ENCODE results near the gene LYG1.
"Not testable (repeated sequence)": the region's sequence is repeated elsewhere in the genome, so short reads cannot be mapped to it uniquely, and the experiment has no call there.

Gene LYG1

GRCh38 chr2:99301097-99301496 is at the start of gene LYG1:
LYG1 (minus strand) TSS chr2:99301197; CDS start chr2:99295670, 5,527 bp downstream.
- DNase-seq; H3K36me3 ChIP-seq (replicated peaks); H3K4me3 ChIP-seq (ENCODE audit: low read depth, low read length); H3K27me3 ChIP-seq (replicated peaks); in situ Hi-C loops (cut with HindIII; ENCODE audit: low pct_ligation_motif_present, low sequenced_read_pairs); H3K27ac ChIP-seq: not testable (repeated sequence)

GRCh38 chr2:99350194-99350593 is 49.2 kb upstream of the LYG1 start:
- Histone ChIP-seq H3K4me3 (ENCODE audit: low read depth, low read length) (no peak overlapping the region), H3K27ac (no peak overlapping the region), H3K27me3 (replicated peaks) (no peaks in the 10 kb centered on the region), H3K36me3 (replicated peaks) (no peaks in the 10 kb centered on the region)
- DNase-seq: no peak
- TF ChIP-seq, protein P1, sequence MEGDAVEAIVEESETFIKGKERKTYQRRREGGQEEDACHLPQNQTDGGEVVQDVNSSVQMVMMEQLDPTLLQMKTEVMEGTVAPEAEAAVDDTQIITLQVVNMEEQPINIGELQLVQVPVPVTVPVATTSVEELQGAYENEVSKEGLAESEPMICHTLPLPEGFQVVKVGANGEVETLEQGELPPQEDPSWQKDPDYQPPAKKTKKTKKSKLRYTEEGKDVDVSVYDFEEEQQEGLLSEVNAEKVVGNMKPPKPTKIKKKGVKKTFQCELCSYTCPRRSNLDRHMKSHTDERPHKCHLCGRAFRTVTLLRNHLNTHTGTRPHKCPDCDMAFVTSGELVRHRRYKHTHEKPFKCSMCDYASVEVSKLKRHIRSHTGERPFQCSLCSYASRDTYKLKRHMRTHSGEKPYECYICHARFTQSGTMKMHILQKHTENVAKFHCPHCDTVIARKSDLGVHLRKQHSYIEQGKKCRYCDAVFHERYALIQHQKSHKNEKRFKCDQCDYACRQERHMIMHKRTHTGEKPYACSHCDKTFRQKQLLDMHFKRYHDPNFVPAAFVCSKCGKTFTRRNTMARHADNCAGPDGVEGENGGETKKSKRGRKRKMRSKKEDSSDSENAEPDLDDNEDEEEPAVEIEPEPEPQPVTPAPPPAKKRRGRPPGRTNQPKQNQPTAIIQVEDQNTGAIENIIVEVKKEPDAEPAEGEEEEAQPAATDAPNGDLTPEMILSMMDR (IDR thresholded peaks at IDR 0.05; ENCODE audit: low read depth, low read length, missing control alignments): no peak
- in situ Hi-C loops (cut with HindIII; ENCODE audit: low pct_ligation_motif_present, low sequenced_read_pairs): no loop called here

GRCh38 chr2:99348173-99348572 is 47.2 kb upstream of the LYG1 start:
- no peak for DNase-seq
- Histone ChIP-seq H3K36me3 (replicated peaks) (no peaks in the 10 kb centered on the region), H3K4me3 (ENCODE audit: low read depth, low read length) (no peak overlapping the region), H3K27me3 (replicated peaks) (no peaks in the 10 kb centered on the region), H3K27ac (no peak overlapping the region)
- TF ChIP-seq, protein P1 (IDR thresholded peaks at IDR 0.05; ENCODE audit: low read depth, low read length, missing control alignments): no peak
- in situ Hi-C loops (cut with HindIII; ENCODE audit: low pct_ligation_motif_present, low sequenced_read_pairs): no loop called here

DNA sequence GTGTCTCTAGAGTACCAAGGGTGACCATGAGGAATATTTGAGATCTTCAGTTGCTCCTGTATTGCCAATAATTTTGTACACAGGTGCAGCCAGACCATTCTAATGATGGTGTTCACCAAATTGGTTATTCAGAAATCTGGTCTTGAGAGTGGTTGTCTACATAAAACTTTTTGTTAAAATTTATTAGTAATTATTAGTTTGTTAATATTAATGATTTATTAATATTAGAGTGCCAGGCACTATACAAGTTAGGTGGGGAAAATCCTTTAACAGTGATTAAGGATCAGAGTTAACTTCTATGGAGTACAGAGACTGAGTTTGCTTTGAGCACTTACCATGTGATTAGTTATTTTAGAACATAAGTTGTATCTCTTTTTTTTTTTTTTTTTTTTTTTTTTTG is 45.2 kb upstream of the LYG1 start:
- no peak overlapping the region for H3K4me3 ChIP-seq (ENCODE audit: low read depth, low read length)
- H3K27me3 ChIP-seq (replicated peaks): no peaks in the 10 kb centered on the region
- DNase-seq: no peak
- TF ChIP-seq, protein P1 (IDR thresholded peaks at IDR 0.05; ENCODE audit: low read depth, low read length, missing control alignments): no peak
- in situ Hi-C loops (cut with HindIII; ENCODE audit: low pct_ligation_motif_present, low sequenced_read_pairs): no loop called here
- H3K36me3 ChIP-seq (replicated peaks): no peaks in the 10 kb centered on the region
- no peak overlapping the region for H3K27ac ChIP-seq

- H3K27me3 ChIP-seq (replicated peaks); H3K4me3 ChIP-seq (ENCODE audit: low read depth, low read length); in situ Hi-C loops (cut with HindIII; ENCODE audit: low pct_ligation_motif_present, low sequenced_read_pairs); H3K27ac ChIP-seq; DNase-seq; H3K36me3 ChIP-seq (replicated peaks): not testable (repeated sequence)
These were observed 44.4 kb upstream of the LYG1 start for GRCh38 chr2:99345446-99345845.

- in situ Hi-C loops (cut with HindIII; ENCODE audit: low pct_ligation_motif_present, low sequenced_read_pairs): no loop called here
- DNase-seq: no peak
- no peaks in the 10 kb centered on the region for H3K27me3 ChIP-seq (replicated peaks)
- no peak overlapping the region for H3K4me3 ChIP-seq (ENCODE audit: low read depth, low read length)
- TF ChIP-seq, protein P1 (IDR thresholded peaks at IDR 0.05; ENCODE audit: low read depth, low read length, missing control alignments): no peak
- H3K36me3 ChIP-seq (replicated peaks): no peaks in the 10 kb centered on the region
- no peak overlapping the region for H3K27ac ChIP-seq
These were observed 41.5 kb upstream of the LYG1 start for GRCh38 chr2:99342536-99342935.

GRCh38 chr2:99340669-99341236 is 39.8 kb upstream of the LYG1 start:
- TF ChIP-seq, protein P1 (IDR thresholded peaks at IDR 0.05; ENCODE audit: low read depth, low read length, missing control alignments): no peak
- no peaks in the 10 kb centered on the region for H3K36me3 ChIP-seq (replicated peaks)
- H3K27ac ChIP-seq: no peak overlapping the region
- in situ Hi-C loops (cut with HindIII; ENCODE audit: low pct_ligation_motif_present, low sequenced_read_pairs): no loop called here
- H3K27me3 ChIP-seq (replicated peaks): no peaks in the 10 kb centered on the region
- DNase-seq: no peak
- H3K4me3 ChIP-seq (ENCODE audit: low read depth, low read length): no peak overlapping the region
